Raji (cell line): ENCODE results near the gene PXDN.

Experiments used
- POLR2A ChIP-seq: IDR thresholded peaks from 2 replicates; pipeline ENCODE4 v1.6.1; 2011; ENCODE audit warnings: low read depth, low read length, control low read depth; ENCODE audit not compliant: insufficient read depth

PXDN gene

GRCh38 chr2:1662606-1663180 lies 81.6 kb downstream of the PXDN start:
- TF ChIP-seq POLR2A = no peak

- TF ChIP-seq POLR2A = no peak
Observed at GRCh38 chr2:1661891-1662605, 82.3 kb downstream of the PXDN start.

- no peak for TF ChIP-seq POLR2A
Observed at GRCh38 chr2:1660656-1661640, 83.4 kb downstream of the PXDN start.

GRCh38 chr2:1659951-1660565 lies 84.3 kb downstream of the PXDN start:
- TF ChIP-seq POLR2A = no peak

- no peak for TF ChIP-seq POLR2A
Observed at GRCh38 chr2:1658394-1659151, 85.7 kb downstream of the PXDN start.

GRCh38 chr2:1656961-1657841 lies 87.1 kb downstream of the PXDN start:
- no peak for TF ChIP-seq POLR2A

- no peak for TF ChIP-seq POLR2A
Observed at GRCh38 chr2:1656326-1656960, 87.9 kb downstream of the PXDN start.

GRCh38 chr2:1655461-1655860 lies 88.9 kb downstream of the PXDN start:
- no peak for TF ChIP-seq POLR2A

GRCh38 chr2:1654696-1655374 lies 89.5 kb downstream of the PXDN start:
- TF ChIP-seq POLR2A = no peak

GRCh38 chr2:1653956-1654695 lies 90.2 kb downstream of the PXDN start:
- TF ChIP-seq POLR2A = no peak

GRCh38 chr2:1652034-1652790 lies 92.1 kb downstream of the PXDN start:
- no peak for TF ChIP-seq POLR2A
